Dermis microvascular lymphatic vessel endothelial cell (primary cell): ENCODE results near the gene TMC2. TPM values are rescaled to one million over a fixed set of nuclear protein-coding genes. Genes with fewer than 3 reads are reported as not detected.
"Not testable (repeated sequence)": the region's sequence is repeated elsewhere in the genome, so short reads cannot be mapped to it uniquely, and the experiment has no call there.

Experiments used
- DNase-seq, 2 donors: peaks; one replicate each; pipeline versions ENCODE4 v3.0.0 to v3.0.0-alpha.2; 2010; ENCODE audit warnings: low read depth in 2 of 2
- total RNA-seq: library from RNA; depleted of rRNA; stranded (reverse); fragments of >200 nt; gene quantifications from 2 replicates; pipeline ENCODE4 v1.2.1, GENCODE V29; 2014

The TMC2 gene
- total RNA-seq, 1 donor from 2014 or later, result not detected

- peak in 1 of 2 donors; percentile 55 for DNase-seq
Measured at GRCh38 chr20:2524709-2525506, 11.5 kb upstream of the TMC2 start.

- not testable (repeated sequence) for DNase-seq
Measured at GRCh38 chr20:2526218-2526583, 10.2 kb upstream of the TMC2 start.

DNA sequence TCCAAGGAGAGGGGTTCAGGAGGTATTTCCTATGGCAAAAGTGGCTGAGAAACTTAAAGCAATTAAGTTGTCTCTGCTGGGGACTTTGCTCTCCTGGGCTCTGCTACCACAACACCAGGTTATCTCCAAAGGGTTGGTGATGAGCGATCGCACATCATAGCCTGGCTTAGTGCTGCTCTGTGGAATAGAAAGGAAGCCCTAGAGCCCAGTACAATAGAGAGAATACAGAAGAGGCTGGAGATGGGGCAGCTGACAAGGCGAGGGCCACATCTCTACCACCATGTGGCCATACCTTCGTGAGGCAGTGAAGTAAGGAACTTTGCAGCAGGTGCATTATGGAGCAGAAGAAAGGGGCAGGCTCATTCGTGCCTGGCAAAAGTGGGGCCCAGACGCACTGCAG is 8.6 kb upstream of the TMC2 start:
- DNase-seq, result no peak

DNA sequence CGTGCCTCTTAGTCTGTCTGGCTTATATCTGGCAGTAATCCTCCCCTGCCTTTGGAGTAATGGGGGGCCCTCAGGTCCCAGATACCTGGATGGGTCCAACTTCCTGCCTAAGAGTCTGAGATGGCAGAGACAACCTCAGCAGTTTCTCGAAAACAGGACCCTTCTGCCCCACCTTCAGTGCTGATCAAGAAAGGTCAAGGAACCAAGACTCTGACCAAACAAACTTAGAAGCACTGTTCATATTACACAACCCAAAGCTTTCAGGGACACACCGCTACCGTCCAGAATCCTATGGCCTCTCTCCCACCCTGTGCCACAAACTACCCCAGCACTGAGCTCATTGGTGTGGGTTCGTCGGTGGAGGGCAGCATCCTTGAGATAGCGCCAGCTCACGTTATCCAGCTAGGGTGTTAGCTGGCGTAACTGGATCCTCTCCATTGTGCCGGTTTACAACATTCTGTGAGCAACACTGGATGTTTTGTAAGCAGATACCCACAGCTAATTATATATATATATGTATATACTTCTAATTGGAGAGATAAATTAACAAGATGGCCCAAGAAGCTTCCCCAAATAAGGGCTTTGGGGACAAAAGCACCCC is 7.6 kb upstream of the TMC2 start:
- no peak for DNase-seq

GRCh38 chr20:2533118-2533517 is 3.3 kb upstream of the TMC2 start:
- DNase-seq, result no peak

DNA sequence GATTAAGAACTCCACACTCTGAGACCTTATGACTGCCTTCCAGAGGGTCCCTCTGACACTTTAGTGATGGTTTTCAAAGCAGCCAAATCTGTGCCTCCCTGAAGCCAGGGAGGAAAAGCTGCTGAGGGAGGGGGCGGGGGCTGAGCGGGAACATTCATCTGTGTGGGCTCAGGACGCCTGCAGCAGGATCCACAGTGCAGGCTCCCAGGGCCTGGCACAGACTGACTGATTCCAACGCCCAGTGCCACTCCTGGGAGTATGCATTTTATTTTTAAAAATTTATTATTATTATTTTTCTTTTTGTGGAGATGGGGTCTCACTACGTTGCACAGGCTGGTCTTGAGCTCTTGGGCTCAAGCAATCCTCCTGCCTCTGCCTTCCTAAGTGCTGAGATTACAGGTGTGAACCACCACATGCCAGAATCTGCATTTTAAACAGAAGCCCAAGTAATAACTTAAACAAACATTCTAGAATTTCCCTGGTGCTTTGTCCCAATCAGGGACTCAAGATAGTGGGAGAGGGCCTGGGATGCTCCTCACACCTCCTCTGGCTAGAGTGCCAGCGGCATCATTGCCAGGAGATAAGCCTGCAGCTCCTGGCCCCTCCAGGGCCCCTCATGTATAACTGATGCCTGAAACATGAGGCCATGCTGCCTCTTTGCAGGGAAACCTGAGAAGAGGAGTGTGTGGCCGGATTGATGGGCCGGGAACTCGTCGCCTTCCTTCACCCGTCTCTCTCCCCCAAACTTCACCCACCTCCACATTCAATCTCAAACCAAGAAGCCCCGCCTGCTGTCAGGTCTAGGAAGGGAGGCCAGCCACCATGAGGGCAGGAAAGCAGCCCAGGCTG is 438 bp upstream of the TMC2 start:
- DNase-seq, result no peak

- DNase-seq, result no peak
Measured at GRCh38 chr20:2537101-2537500, 728 bp downstream of the TMC2 start.

DNA sequence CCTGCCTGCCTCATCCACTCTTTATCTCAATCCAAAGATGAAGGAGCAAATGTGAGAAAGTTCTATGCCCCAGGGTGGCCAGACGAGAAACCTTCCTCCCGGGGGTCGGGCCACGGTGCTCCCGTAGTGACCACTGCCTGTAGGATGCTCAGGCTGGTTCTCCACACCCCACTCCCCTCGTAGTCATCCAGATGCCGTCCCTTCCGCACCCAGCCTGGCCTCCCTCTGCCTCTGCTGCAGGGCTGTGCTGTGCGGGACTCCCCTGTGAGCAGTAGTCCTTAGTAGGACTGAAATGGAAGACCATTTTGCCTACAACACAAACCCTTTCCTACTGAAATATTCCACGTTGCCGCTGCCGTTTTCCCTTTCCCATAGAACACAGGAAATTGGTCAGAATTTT is 2.0 kb downstream of the TMC2 start:
- no peak for DNase-seq

- DNase-seq, result no peak
Measured at GRCh38 chr20:2538931-2539720, 2.8 kb downstream of the TMC2 start.

- DNase-seq, result no peak
Measured at GRCh38 chr20:2541940-2542339, 5.6 kb downstream of the TMC2 start.

- DNase-seq, result no peak
Measured at GRCh38 chr20:2542361-2542760, 6.0 kb downstream of the TMC2 start.

GRCh38 chr20:2544211-2544610 is 7.8 kb downstream of the TMC2 start:
- no peak for DNase-seq

DNA sequence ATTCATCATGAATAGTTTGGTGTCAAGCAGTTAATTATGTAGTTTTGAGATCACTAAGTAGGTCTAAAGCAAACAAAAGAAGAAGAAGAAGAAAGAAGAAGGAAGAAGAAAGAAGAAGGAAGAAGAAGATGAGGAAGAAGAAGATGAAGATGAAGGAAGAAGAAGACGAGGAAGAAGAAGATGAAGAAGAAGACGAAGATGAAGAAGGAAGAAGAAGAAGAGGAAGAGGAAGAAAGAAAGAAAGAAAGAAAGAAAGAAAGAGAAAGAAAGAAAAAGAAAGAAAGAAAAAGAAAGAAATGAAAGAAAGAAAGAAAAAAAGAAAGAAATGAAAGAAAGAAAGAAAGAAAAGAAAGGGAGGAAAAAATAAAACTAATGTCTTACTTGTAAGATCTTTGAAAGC is 9.2 kb downstream of the TMC2 start:
- DNase-seq, result no peak

- no peak for DNase-seq
Measured at GRCh38 chr20:2557873-2558580, 21.7 kb downstream of the TMC2 start.

DNA sequence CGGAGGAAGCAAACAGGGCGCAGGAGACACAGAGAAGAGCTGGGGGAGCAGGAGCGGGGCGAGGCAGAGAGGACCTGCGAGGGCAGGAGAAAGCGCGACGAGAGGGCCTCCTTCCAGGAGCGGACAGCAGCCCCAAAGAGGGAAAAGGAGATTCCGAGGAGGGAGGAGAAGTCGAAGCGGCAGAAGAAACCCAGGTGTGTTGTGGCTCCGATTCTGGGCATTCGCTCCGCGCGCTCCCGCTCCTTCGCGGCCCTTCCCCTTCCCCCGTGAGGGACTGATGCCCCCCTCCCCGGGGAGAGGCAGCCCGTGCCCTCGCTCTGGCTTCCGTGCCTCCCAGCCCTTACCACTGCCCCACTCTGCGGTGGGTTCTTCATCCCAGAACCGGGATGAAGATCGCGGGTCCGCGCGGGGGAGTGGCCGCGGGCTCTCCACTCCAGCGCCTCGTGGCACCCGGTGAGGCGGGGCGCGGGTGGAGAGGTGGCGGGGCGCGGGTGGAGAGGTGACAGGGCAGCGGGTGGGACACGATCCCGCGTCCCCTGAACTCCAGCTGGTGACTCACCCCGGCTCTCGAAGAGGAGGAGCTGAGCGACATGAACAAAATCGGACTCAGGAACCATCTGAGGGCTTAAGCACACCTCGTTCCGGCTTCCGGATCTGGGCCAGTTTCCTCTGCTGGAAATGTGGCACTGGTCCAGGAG is 22.4 kb downstream of the TMC2 start:
- DNase-seq, result peak in 1 of 2 donors; percentile 23

GRCh38 chr20:2559279-2559626 is 22.9 kb downstream of the TMC2 start:
- no peak for DNase-seq

DNA sequence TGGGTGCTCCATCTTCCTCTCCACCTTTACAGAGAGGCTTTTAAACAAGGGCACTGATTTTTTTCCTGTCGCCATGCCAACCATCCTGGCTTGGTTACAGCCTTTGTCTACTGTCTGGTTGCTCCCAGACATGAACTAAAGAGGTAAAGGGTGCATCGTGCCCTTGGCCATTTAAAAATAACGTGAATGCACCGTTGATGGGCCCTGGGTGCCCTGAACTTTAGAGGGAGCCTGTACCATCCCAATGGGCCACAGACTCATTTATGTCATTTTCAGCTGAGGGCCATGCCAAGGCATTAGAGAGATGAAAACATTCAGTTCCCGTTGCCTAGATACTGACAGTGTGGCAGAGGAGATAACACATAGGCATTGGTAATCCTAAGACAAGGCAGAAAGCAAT is 23.3 kb downstream of the TMC2 start:
- DNase-seq, result peak in 1 of 2 donors; percentile 4

DNA sequence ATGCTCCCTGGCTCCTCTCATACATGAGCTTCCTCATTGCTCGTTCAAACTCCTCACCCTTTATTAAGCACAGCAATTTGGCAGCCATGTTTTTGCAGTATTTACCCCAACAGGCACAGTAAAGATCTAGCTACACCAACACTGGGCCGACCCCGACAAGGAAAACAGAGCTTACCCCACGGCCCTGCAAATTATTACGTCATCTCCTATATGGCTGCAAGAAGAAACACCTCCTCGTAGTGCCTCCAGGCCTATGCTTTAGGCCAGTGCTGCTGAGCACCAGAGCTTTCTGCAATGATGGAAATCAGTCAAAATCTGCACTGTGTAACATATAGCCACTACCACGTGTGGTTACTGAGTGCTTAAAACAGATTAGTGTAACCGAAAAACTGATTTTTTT is 26.7 kb downstream of the TMC2 start:
- DNase-seq, result no peak

DNA sequence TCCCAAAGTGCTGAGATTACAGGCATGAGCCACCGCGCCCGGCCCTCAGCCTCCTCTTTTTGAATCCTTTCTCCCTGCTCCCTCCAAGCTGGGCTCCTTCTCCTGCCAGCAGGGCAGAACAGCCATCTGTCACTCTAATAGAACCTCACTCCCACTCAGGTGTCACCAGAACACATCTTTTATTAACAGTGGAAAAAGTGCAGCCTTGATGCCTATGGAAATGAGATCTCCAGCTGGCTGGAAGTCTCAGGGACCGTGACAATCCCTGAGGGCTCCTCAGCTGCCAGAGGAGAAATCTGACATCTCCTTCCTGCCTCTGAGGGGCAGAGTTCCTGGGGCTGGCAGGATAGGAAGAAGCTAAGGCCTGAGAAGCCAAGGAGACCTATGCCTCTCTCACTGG is 28.0 kb downstream of the TMC2 start:
- no peak for DNase-seq

- DNase-seq, result no peak
Measured at GRCh38 chr20:2575682-2576081, 39.3 kb downstream of the TMC2 start.
